OCI-LY3 (cell line): ENCODE measurements around the gene COIL.

Source experiments
- H2AFZ ChIP-seq: fragments of 200-600, 300-600 bp; shearing (Covaris generic); 2 replicates; pipeline ENCODE4 v1.6.0; 2014; ENCODE audit warnings: antibody characterized with exemption, low read depth, low read length
- H3K27ac ChIP-seq: fragments of 200-600, 300-600 bp; sonication (generic); 2 replicates; pipeline ENCODE4 v1.5.1; 2014; ENCODE audit warnings: mild to moderate bottlenecking, low read length, moderate library complexity, mixed read lengths
- H3K27me3 ChIP-seq: fragments of 200-600, 300-600 bp; sonication (generic); 2 replicates; pipeline ENCODE4 v1.6.1; 2014; ENCODE audit warnings: low read depth, low read length, mixed read lengths
- H3K36me3 ChIP-seq: fragments of 200-600, 300-600 bp; sonication (generic); replicated peaks from 2 replicates; pipeline ENCODE3; 2014; ENCODE audit warnings: low read depth, low read length, mixed read lengths
- H3K4me1 ChIP-seq: fragments of 300-600, 200-600 bp; sonication (generic); 2 replicates; pipeline ENCODE4 v1.6.1; 2014; ENCODE audit warnings: low read length, mixed read lengths
- H3K4me2 ChIP-seq: fragments of 200-600, 300-600 bp; sonication (generic); 2 replicates; pipeline ENCODE4 v1.6.1; 2014; ENCODE audit warnings: low read length, mixed read lengths
- H3K4me3 ChIP-seq: fragments of 300-600, 200-600 bp; sonication (generic); 2 replicates; pipeline ENCODE4 v1.5.1; 2014; ENCODE audit warnings: antibody characterized with exemption, mild to moderate bottlenecking, low read length, moderate library complexity
- H3K79me2 ChIP-seq: fragments of 300-600, 200-600 bp; shearing (Covaris generic); 2 replicates; pipeline ENCODE4 v1.6.1; 2014; ENCODE audit warnings: mild to moderate bottlenecking, low read length, mixed read lengths
- H3K9ac ChIP-seq: fragments of 300-600, 200-600 bp; shearing (Covaris generic); 2 replicates; pipeline ENCODE4 v1.6.0; 2014; ENCODE audit warnings: mild to moderate bottlenecking, low read length, moderate library complexity
- H3K9me3 ChIP-seq: fragments of 200-600, 300-600 bp; shearing (Covaris generic); 2 replicates; pipeline ENCODE4 v1.6.1; 2014; ENCODE audit warnings: low read length, mixed read lengths; ENCODE audit not compliant: insufficient read depth
- H4K20me1 ChIP-seq: fragments of 200-600, 300-600 bp; sonication (generic); 2 replicates; pipeline ENCODE4 v1.6.1; 2016; ENCODE audit warnings: low read length, mixed read lengths; ENCODE audit not compliant: insufficient read depth
- CTCF ChIP-seq: fragments of 200-600, 300-600 bp; sonication (generic); IDR thresholded peaks from 2 replicates; pipeline ENCODE4 v1.5.1; 2014; ENCODE audit warnings: antibody characterized with exemption, low read length, low read depth
- EZH2phosphoT487 ChIP-seq: fragments of 200-600 bp; shearing (Covaris generic); IDR thresholded peaks from 2 replicates; pipeline ENCODE4 v1.6.1; 2018; ENCODE audit warnings: antibody characterized with exemption, mixed run types, low read depth

COIL gene

GRCh38 chr17:57001541-57001940 lies 40.7 kb upstream of the COIL start:
- TF ChIP-seq CTCF (no peak), EZH2phosphoT487 (no peak)
- Histone ChIP-seq H3K9ac (no peak overlapping the region), H2AFZ (no peak overlapping the region), H3K4me2 (no peak overlapping the region), H3K79me2 (no peaks in the 10 kb centered on the region), H3K9me3 (no peaks in the 10 kb centered on the region), H3K4me1 (peaks cover 7% of the 10 kb centered on the region), H3K36me3 (no peaks in the 10 kb centered on the region), H3K27ac (no peak overlapping the region), H3K27me3 (no peaks in the 10 kb centered on the region), H4K20me1 (no peaks in the 10 kb centered on the region), H3K4me3 (no peak overlapping the region)

- Histone ChIP-seq H3K36me3 (no peaks in the 10 kb centered on the region), H3K79me2 (no peaks in the 10 kb centered on the region), H3K27ac (no peak overlapping the region), H3K4me2 (no peak overlapping the region), H4K20me1 (no peaks in the 10 kb centered on the region), H2AFZ (no peak overlapping the region), H3K4me1 (peaks cover 5% of the 10 kb centered on the region), H3K4me3 (no peak overlapping the region), H3K9ac (no peak overlapping the region), H3K27me3 (no peaks in the 10 kb centered on the region), H3K9me3 (no peaks in the 10 kb centered on the region)
- no peak for TF ChIP-seq EZH2phosphoT487
- TF ChIP-seq CTCF = no peak
Observed at GRCh38 chr17:56997313-56997712, 36.5 kb upstream of the COIL start.

- TF ChIP-seq CTCF (no peak), EZH2phosphoT487 (no peak)
- no peak overlapping the region for H2AFZ ChIP-seq
Observed at GRCh38 chr17:56995766-56996165, 34.9 kb upstream of the COIL start.

GRCh38 chr17:56994009-56994792 lies 33.4 kb upstream of the COIL start:
- no peak overlapping the region for H3K27ac ChIP-seq
- no peaks in the 10 kb centered on the region for H3K36me3 ChIP-seq

More at GRCh38 chr17:56995766-56996165, 34.9 kb upstream of the COIL start:
- Histone ChIP-seq H3K27me3 (no peaks in the 10 kb centered on the region), H3K36me3 (no peaks in the 10 kb centered on the region), H3K79me2 (no peaks in the 10 kb centered on the region), H3K9ac (no peak overlapping the region), H3K4me3 (no peak overlapping the region), H3K4me2 (no peak overlapping the region), H4K20me1 (no peaks in the 10 kb centered on the region), H3K27ac (no peak overlapping the region), H3K4me1 (peaks cover 8% of the 10 kb centered on the region), H3K9me3 (no peaks in the 10 kb centered on the region)

More at GRCh38 chr17:56994009-56994792, 33.4 kb upstream of the COIL start:
- H4K20me1 ChIP-seq = no peaks in the 10 kb centered on the region
- H3K4me1 ChIP-seq = peaks cover 8% of the 10 kb centered on the region
- no peak overlapping the region for H3K4me2 ChIP-seq
- H3K79me2 ChIP-seq = no peaks in the 10 kb centered on the region
- H3K4me3 ChIP-seq = no peak overlapping the region
- H3K9me3 ChIP-seq = no peaks in the 10 kb centered on the region
- no peaks in the 10 kb centered on the region for H3K27me3 ChIP-seq
- H3K9ac ChIP-seq = no peak overlapping the region
- H2AFZ ChIP-seq = no peak overlapping the region
- TF ChIP-seq CTCF (no peak), EZH2phosphoT487 (no peak)
